Smooth muscle cell (in vitro differentiated cells): ENCODE measurements around the gene TMEM200B. TPM values are rescaled to one million over a fixed set of nuclear protein-coding genes. Genes with fewer than 3 reads are reported as not detected.
"Not testable (repeated sequence)": the region's sequence is repeated elsewhere in the genome, so short reads cannot be mapped to it uniquely, and the experiment has no call there.

Experiments
- DNase-seq: peaks from one replicate; lab custom pipeline; 2025; ENCODE audit not compliant: unreplicated experiment; lab: John Stamatoyannopoulos, UW
- H2AFZ ChIP-seq: fragments of 200-600 bp; sonication (generic); 2 replicates; pipeline ENCODE4 v1.6.0; 2016; ENCODE audit warnings: antibody characterized with exemption, low read depth, mild to moderate bottlenecking
- H3F3A ChIP-seq: fragments of 200-600 bp; sonication (generic); 2 replicates; pipeline ENCODE4 v1.6.0; 2017; ENCODE audit warnings: antibody characterized with exemption, low read depth
- H3K27ac ChIP-seq: fragments of 200-600 bp; sonication (generic); 2 replicates; pipeline ENCODE4 v1.5.1; 2016; ENCODE audit warnings: low read depth, mild to moderate bottlenecking
- H3K27me3 ChIP-seq: fragments of 200-600 bp; sonication (generic); 2 replicates; pipeline ENCODE4 v1.6.1; 2016; ENCODE audit warnings: low read depth, mild to moderate bottlenecking
- H3K36me3 ChIP-seq: fragments of 200-600 bp; sonication (generic); 2 replicates; pipeline ENCODE4 v1.5.1; 2016; ENCODE audit warnings: low read depth
- H3K4me1 ChIP-seq: fragments of 200-600 bp; sonication (generic); 2 replicates; pipeline ENCODE4 v1.5.1; 2016; ENCODE audit warnings: low read depth
- H3K4me2 ChIP-seq: fragments of 200-600 bp; sonication (generic); 2 replicates; pipeline ENCODE4 v1.6.0; 2016; ENCODE audit warnings: mild to moderate bottlenecking
- H3K4me3 ChIP-seq: fragments of 200-600 bp; sonication (generic); 2 replicates; pipeline ENCODE4 v1.5.1; 2016; ENCODE audit warnings: mild to moderate bottlenecking
- H3K79me2 ChIP-seq: fragments of 200-600 bp; sonication (generic); 2 replicates; pipeline ENCODE4 v1.6.0; 2016; ENCODE audit warnings: low read depth, mild to moderate bottlenecking
- H3K9ac ChIP-seq: fragments of 200-600 bp; sonication (generic); 2 replicates; pipeline ENCODE4 v1.6.0; 2016; ENCODE audit warnings: low read depth
- H3K9me3 ChIP-seq: fragments of 200-600 bp; sonication (generic); replicated peaks from 2 replicates; pipeline ENCODE4 v1.5.1; 2016; ENCODE audit warnings: low read depth
- H4K20me1 ChIP-seq: fragments of 200-600 bp; sonication (generic); 2 replicates; pipeline ENCODE4 v1.6.0; 2016; ENCODE audit warnings: low read depth
- CTCF ChIP-seq: fragments of 200-600 bp; sonication (generic); IDR thresholded peaks from 2 replicates; pipeline ENCODE4 v1.5.1; 2017; ENCODE audit warnings: borderline replicate concordance, mild to moderate bottlenecking, antibody characterized with exemption; ENCODE audit not compliant: insufficient read depth, poor library complexity, severe bottlenecking
- WGBS: methylation state at CpG from one replicate; pipeline ENCODE4 v1.1.7; 2016; ENCODE audit warnings: low lambda C conversion rate; 5-methylcytosine and 5-hydroxymethylcytosine counted together
- polyA plus RNA-seq: library from polyadenylated mRNA; unstranded; fragments of >200 nt; fragmentation: Nextera tagmentation; extraction: Ambion mirVana; gene quantifications from 2 replicates; pipeline ENCODE4 v1.2.1, GENCODE V29; 2016
- total RNA-seq: library from RNA; depleted of rRNA; stranded (reverse); fragments of >200 nt; gene quantifications from 2 replicates; pipeline ENCODE4 v1.2.3, GENCODE V29; 2014

Gene TMEM200B
- total and polyA plus RNA-seq, 2 experiments from 2014 or later: 20.5 to 33.2 TPM

GRCh38 chr1:29094954-29095353 is 28.7 kb downstream of the TMEM200B start:
- Histone ChIP-seq H3K4me2 (no peak overlapping the region), H3K36me3 (no peaks in the 10 kb centered on the region), H3F3A (no peaks in the 10 kb centered on the region), H3K9ac (no peak overlapping the region), H3K27ac (no peak overlapping the region), H2AFZ (no peak overlapping the region), H4K20me1 (no peaks in the 10 kb centered on the region), H3K27me3 (no peaks in the 10 kb centered on the region), H3K4me1 (no peaks in the 10 kb centered on the region), H3K4me3 (no peak overlapping the region), H3K79me2 (no peaks in the 10 kb centered on the region), H3K9me3 (no peaks in the 10 kb centered on the region)
- no peak for TF ChIP-seq CTCF
- no peak for DNase-seq
- WGBS: 96% methylated on average over 1 of the region's 1 CpG

GRCh38 chr1:29094433-29094832 is 29.3 kb downstream of the TMEM200B start:
- Histone ChIP-seq H3K4me1 (no peaks in the 10 kb centered on the region), H3K27ac (no peak overlapping the region), H3K4me2 (no peak overlapping the region), H3K4me3 (no peak overlapping the region), H3K79me2 (no peaks in the 10 kb centered on the region), H2AFZ (no peak overlapping the region), H3K27me3 (no peaks in the 10 kb centered on the region), H3K9me3 (no peaks in the 10 kb centered on the region), H4K20me1 (no peaks in the 10 kb centered on the region), H3F3A (no peaks in the 10 kb centered on the region), H3K9ac (no peak overlapping the region), H3K36me3 (no peaks in the 10 kb centered on the region)
- no peak for DNase-seq
- WGBS: 94% methylated on average over 3 of the region's 3 CpGs
- TF ChIP-seq CTCF: no peak

- not testable (repeated sequence) for H3K36me3 ChIP-seq, H3K27me3 ChIP-seq, DNase-seq, H3K27ac ChIP-seq, H3F3A ChIP-seq, H4K20me1 ChIP-seq, H2AFZ ChIP-seq, H3K9me3 ChIP-seq, H3K4me1 ChIP-seq, H3K9ac ChIP-seq, H3K4me2 ChIP-seq, H3K79me2 ChIP-seq, H3K4me3 ChIP-seq
- WGBS: 98% methylated on average over 5 of the region's 5 CpGs
Measured at GRCh38 chr1:29092704-29093103, 31.0 kb downstream of the TMEM200B start.

GRCh38 chr1:29090937-29091618 is 32.6 kb downstream of the TMEM200B start:
- H2AFZ ChIP-seq: no peak overlapping the region
- no peaks in the 10 kb centered on the region for H3K9me3 ChIP-seq
- no peak for TF ChIP-seq CTCF
- H3K9ac ChIP-seq: no peak overlapping the region
- no peak overlapping the region for H3K27ac ChIP-seq
- no peak for DNase-seq
- no peaks in the 10 kb centered on the region for H3K27me3 ChIP-seq
- H3K4me2 ChIP-seq: no peak overlapping the region
- H3K79me2 ChIP-seq: no peaks in the 10 kb centered on the region
- H3K36me3 ChIP-seq: no peaks in the 10 kb centered on the region
- no peaks in the 10 kb centered on the region for H4K20me1 ChIP-seq
- H3F3A ChIP-seq: no peaks in the 10 kb centered on the region
- no peak overlapping the region for H3K4me3 ChIP-seq
- no peaks in the 10 kb centered on the region for H3K4me1 ChIP-seq
